HG02642 (cell line): ENCODE results near the gene IL31RA.
"Not testable (repeated sequence)": the region's sequence is repeated elsewhere in the genome, so short reads cannot be mapped to it uniquely, and the experiment has no call there.

Experiments used
- ATAC-seq: cut with Tn5 transposase; IDR thresholded peaks from one replicate; pipeline ENCODE4 v1.9.1; 2021; ENCODE audit warnings: mild to moderate bottlenecking; ENCODE audit not compliant: unreplicated experiment, poor library complexity

IL31RA gene

DNA sequence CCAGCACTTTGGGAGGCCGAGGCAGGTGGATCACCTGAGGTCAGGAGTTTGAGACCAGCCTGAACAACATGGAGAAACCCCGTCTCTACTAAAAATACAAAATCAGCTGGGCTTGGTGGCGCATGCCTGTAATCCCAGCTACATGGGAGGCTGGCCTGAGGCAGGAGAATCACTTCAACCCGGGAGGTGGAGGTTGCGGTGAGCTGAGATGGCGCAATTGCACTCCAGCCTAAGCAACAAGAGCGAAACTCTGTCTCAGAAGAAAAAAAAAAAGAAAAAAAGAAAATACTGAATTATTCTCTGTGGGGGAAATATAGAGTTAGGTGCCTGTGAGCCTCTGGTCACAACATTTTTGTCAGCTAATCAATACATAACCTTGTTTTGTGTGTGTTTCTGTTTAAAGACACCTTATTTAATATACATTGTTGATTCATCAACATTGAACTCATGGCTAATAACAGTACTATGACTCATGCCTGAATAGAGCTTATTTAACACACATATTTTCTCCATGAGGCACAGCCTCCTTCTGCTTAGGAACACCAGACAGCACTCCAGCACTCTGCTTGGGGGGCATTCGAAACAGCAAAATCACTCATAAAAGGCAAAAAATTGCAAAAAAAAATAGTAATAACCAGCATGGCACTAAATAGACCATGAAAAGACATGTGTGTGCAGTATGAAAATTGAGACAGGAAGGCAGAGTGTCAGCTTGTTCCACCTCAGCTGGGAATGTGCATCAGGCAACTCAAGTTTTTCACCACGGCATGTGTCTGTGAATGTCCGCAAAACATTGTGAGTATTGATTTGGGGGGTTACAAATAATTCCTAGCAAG, at the start of gene IL31RA:
Gene IL31RA (plus strand): TSS at position 519 of the 836 bp plus-strand sequence. CDS start 214 bp downstream, at position 733.
- no peak for ATAC-seq

DNA sequence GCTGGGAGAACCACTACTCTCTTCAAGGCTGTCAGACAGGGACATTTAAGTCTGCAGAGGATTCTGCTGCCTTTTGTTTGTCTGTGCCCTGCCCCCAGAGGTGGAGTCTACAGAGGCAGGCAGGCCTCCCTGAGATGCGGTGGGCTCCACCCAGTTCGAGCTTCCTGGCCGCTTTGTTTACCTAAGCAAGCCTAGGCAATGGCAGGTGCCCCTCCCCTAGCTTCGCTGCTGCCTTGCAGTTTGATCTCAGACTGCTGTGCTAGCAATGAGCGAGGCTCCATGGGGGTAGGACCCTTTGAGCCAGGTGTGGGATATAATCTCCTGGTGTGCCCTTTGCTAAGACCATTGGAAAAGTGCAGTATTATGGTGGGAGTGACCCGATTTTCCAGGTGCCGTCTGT, 42.3 kb upstream of the IL31RA start:
- ATAC-seq: not testable (repeated sequence)

DNA sequence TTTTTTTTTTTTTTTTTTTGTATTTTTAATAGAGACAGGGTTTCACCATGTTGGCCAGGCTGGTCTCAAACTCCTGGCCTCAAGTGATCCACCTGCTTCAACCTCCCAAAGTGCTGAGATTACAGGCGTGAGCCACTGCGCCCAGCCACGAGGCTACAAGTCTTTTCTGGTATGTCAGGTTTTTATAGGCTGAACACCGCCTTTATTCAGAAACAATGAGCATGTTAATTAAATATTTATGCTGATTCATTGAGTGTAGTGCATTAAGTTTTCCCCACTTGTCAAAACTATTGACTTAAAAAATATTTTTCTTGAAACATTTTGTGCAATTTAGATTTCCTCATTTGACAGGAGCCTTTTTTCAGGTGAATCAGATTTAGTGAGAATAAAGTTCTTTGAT, 35.2 kb upstream of the IL31RA start:
- ATAC-seq: not testable (repeated sequence)

DNA sequence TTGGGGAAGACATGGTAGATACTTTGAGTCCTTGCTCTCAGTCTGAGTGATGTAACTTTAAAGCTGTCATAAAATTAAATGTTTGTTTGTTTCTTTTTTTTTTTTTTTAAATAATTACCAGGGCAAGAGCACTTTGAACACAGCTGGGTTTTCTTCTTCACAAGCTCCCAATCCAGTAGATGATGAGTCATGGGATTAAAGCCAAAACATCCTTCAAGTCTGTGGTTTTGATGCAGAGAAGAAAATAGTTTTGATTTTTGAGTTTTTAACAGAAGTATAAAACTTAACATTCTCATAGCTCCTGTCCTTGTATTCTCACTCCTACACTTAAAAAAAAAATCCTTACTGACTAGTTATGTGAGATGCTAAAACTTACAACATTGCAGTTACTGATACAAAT, 34.8 kb upstream of the IL31RA start:
- ATAC-seq: no peak

DNA sequence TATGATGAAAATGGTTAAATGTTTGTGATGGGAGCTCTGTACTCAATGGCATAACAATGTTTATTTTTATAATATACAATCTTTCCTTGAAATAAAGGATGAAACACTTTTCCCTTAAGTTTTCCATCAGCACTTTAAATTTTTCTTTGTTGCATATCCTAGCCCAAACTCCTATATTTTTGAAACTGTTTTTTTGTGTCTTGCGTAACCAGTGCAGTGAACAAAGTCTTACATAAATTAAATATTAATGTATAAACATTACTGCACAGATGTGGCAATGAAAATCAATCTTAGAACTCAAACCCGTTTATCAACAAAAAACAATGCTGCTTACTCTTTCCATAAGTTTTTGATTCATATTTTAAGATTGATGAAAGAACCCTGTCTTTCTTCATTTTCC, 34.1 kb upstream of the IL31RA start:
- ATAC-seq: no peak

DNA sequence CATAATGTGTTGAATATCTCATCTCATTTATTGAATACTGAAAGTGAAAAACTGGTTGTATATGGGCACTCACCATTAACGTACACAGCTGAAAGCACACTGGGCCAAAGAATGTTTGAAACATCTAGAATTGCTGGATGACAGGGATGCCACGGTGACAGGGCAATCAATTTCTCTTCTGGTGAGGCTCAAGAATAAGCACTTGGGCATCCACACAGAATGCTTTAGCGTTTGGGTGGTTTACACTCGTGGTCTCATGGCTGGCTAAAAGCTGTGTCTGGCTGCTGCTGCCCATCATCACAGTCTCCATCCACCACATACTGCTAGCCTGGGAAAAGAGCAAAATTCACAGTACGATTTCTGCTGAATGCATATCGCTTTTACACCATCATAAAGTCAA, 30.7 kb upstream of the IL31RA start:
- ATAC-seq: no peak

DNA sequence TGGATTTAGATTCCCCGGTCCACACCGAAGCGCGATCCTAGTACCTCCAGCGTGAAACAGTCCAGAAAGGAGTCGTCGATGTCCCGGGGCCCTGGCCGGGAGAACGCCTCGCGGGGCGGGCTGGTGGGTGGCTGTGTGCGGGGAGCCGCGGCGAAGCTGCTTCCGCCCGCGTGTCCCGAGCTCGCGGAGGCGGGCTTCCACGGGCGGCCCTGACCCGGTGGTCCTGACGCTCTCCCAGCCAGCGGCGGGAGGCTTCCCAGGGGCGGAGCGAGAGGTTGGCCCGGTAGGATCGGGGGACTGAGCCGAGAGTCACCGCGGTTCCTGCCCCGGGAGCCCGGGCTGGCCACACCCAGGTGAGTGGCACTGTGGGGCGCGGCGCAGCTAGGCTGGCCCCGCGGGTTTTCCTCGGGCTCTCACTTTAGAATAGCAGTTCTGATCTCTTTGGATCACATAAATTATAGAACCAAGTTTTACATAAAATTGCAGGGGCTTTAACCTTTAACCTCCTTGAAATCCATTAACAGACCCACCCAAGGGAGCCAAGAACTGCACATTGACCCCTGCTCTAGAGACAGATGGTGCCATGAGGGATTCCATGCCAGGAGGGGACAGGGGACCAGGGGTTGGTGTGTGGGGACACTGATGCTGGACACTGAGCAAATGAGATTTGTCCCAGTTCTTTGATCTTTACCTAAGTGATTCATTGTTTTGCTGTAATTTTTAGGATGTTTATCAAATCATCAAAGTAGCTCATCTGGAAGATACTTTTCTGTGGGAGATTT, 29.2 kb upstream of the IL31RA start:
- ATAC-seq: no peak

DNA sequence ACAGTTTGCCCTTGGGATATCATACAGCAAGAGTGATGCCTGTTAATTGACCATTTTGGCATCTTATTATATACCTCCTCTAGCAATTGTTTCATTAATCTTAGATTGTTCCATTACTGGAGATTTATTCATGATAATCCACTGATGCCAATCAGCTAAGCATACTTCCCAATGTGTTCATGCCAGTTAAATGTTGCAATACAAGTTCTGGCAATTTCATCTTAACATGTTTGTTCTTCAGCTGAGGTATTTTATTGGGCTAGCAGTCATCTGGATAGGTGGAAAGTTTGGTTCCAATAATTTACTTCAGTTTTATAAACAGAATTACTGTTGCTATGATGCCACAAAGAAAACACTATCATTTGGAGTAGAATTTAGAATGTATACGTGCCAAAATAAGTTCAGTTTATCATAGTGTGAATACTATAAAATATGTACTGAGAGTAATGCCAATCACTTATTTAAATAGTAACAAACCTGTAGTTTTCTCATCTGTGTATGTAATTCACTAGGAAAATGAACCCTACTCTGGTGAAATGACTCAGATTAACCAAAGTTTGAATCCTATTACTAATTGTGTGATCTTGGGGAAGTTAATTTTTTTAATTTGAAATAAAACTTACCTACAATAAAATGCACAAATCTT, 27.9 kb upstream of the IL31RA start:
- ATAC-seq: no peak

DNA sequence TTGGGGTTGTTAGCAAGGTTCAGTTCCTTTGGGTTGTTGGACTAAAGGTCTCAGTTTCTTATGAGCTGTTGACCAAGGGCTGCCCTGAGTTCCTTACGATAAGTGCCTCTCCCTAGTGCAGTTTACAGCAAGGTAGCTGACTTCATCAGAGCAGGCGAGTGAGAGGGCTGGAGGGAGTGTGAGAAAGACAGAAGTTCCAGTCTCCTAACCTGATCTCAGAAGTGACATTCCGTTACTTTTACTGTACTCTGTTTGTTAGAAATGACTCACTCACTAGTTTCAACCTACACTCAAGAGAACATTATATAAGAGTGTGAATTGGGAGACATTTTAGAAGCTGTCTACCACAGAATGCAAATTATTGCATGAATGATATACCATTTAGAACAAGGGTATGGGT, 21.2 kb upstream of the IL31RA start:
- no peak for ATAC-seq

DNA sequence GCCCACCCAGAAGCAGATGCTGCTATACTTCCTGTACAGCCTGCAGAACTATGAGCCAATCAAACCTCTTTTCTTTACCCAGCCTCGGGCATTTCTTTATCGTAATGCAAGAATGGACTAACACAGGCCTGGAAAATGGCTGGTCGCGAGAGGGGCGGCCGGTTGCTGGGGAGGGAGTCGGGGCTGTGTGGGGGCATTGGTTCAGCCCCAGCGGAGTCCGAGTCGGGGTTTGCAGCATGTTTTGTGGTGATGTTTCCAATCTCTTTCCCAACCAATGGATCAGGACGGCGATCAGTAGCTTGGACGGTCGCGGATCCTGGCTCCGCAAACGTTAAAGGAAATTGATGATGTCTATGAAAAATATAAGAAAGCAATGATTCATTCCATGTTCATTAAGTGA, 18.7 kb upstream of the IL31RA start:
- ATAC-seq: no peak

DNA sequence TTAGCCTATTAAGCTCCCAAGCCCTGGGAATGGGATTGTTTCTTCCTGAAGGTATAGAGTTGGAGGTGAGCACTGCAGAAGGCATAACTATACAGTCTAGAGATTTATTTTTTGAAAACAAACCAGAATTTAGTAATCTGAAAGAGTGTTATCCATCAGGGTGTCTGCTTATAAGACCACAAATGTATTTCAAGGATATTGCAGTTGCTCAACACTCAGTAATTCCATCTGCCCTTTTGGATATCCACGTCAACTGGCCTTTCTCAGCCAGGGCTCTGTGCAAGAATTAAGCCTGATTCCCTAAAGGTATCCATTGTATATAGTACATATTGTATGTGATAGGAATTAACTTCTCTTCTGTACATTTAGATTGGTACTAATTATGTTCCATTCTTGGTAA, 15.0 kb upstream of the IL31RA start:
- ATAC-seq: no peak

DNA sequence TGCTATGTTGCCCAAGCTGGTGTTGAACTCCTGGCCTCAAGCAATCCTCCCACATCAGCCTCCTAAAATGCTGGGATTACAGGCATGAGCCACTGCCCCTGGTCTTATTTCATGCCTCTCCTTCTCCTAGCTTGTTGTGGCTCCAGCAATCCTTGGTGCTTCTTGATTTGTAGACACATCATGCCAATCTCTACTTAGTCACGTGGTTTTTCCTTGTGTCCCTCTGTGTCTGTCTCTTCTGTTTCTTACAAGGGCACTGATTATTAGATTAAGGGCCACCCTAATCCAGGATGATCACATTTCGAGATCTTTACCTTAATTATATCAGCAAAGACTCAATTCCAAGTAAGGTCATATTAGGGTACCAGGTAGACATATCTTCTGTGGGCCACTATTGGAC, 9.2 kb upstream of the IL31RA start:
- ATAC-seq: no peak

DNA sequence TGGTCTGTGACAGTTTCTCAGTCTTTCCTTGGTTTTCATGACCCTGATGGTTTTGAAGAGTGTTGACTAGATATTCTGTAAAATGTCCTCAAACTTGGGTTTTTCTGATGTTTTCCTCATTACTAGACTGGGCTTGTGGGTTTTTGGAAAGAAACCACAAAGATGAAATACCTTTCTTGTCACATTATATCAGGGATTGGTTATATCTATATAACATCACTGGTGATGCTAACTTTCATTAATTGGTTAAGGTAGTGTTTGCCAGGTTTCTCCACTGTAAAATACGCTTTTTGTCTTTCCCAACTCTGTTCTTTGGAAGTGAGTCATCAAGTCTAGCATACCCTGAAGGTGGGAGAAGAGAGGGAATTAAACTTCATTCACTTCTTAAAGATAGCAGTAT, 3.3 kb upstream of the IL31RA start:
- ATAC-seq: no peak

DNA sequence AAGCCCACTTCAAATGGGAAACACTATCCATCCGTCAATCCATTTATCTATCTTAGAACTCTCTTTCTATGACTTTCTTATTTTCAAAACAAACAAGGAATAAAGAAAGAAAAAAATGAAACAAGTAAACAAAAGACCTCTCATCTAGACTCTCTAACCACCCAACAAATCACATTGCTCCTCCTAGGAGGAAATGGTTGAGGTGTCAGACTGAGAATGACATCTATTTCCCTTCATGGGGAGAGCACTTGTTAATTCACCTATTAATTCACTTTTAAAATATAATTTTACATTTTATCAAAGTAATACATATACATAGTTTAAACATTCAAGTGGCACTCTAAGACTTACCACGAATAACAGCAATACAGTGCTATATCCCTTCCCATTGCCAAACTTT, 2.4 kb upstream of the IL31RA start:
- ATAC-seq: no peak

DNA sequence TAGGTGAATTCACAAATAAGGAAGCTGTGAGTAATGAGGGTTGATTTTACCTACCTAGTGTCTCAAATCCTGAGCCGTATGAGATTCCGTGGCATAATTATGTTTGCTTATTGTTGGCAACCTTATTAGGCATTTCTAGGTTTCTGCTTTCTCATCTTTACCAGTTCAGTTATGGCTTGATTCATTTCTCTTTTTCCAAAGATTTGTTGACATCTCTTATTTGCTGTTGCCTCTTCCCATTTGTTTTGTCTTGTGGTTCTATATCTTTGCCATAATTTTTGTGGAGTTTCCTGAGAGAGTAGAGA, 470 bp downstream of the IL31RA start:
- no peak for ATAC-seq

DNA sequence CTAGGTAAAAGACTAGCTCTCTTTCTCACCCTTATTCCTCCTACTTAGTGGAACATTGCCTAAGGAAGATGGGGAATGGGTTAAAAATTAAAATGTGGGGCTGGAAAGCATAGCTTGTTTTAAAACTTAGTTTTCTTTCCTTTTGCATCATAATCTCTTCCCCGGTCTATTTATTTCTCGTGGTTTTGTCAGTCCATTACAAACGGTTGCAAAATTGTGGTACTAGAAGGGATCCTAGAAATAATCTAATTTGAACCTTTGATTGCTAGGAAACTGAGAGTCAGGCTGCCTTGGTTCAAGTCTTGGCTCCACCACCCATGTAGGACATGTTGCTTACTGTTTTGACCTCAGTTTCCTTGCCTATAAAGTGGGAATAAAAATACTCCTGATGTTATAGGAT, 1.3 kb downstream of the IL31RA start:
- no peak for ATAC-seq

DNA sequence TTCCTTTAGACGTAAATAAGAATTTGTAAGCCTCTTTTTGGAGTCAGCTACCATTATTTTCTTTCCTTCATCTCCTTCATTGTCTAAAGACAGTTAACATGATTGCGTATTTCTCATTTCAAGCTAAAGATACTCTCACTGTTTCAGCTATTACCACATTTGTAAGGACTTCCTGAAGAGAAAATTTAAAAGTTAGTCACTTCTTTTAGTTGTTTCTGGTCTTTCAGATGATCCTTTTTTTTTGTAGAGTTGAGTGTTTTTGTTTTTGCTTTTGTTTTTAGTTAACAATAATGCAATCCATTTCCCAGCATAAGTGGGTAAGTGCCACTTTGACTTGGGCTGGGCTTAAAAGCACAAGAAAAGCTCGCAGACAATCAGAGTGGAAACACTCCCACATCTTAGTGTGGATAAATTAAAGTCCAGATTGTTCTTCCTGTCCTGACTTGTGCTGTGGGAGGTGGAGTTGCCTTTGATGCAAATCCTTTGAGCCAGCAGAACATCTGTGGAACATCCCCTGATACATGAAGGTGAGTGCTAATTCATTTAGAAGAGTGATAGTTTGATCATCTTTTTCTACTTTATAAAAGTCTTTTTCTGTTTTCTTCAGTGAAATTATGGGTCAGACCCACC, 2.0 kb downstream of the IL31RA start:
- ATAC-seq: no peak

DNA sequence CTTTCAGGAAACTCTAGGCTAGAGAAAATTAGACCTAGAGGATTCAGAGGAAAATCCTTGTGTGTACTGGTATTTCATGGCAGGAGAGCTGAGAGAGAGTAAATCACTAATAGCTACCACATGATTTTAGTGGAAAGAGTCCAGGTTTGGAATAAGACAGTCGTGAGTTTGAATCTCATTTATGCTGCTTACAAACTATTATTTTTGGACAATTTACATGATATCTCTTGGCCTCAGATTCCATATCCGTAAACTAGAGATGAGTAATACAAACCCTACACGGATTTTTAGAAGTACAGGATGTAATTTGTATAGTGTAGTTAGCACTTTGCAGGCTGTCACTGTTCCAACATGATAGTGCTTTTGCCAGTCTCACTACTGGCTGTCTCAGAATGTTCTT, 2.7 kb downstream of the IL31RA start:
- ATAC-seq: no peak

DNA sequence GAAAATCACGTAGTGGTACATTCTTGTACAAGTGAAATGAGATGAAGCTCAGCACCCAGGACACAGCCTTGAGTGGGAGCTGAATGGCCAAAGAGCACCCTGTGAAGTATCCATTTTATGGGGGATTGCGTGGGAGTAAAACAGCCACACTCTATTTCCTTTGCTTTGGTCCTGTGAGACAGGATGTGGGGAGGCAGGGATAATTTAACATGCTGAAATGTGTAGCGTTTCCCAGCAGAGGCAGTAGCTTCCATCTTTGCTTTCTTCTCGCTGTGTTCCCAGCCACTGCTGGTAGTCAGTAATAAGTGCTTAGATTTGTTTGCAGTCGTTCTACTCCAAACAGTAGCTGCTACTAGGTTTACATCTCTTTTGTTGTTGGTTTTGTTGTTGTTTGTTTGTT, 4.4 kb downstream of the IL31RA start:
- ATAC-seq: no peak

DNA sequence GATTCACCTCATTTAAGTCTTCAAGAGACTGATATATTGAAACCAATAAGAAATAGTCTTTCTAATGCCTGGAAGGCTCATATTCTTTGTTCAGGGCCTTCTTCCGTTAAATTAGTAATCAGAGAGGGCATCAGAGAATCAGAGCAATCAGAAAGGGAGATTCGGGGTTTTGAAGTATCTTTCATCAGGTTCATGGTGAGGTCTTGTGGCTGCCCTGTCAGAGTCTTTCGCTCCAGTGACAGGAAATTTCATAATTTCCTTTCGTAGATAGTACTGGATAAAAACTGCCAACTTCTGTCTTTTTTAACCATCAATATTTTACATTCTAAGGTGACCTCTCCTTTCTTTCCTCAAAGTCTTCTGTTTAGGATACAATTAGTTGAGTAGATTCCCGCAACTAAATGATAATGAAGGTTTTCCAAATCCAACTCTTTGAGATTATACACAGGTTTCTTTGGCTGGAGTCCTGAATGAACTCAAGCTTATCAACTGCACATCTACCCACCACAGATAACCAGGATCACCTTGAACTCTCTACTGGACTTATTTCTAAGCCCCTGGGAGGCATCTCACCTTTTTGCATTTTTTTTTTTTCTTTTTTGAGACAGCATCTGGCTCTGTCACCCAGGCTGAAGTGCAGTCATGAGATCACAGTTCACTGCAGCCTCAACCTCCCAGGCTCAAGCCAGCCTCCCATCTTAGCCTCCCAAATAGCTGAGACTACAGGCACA, 5.5 kb downstream of the IL31RA start:
- no peak for ATAC-seq
